Ishikawa (cell line): ENCODE data around the gene SLC27A2.

Experiments used
- CEBPB ChIP-seq: IDR thresholded peaks from 2 replicates; pipeline ENCODE4 v1.6.1; 2012
- CREB1 ChIP-seq: IDR thresholded peaks from 2 replicates; pipeline ENCODE4 v1.6.1; 2012; ENCODE audit warnings: low read depth
- EGR1 ChIP-seq: IDR thresholded peaks from 2 replicates; pipeline ENCODE4 v1.6.1; 2012
- EP300 ChIP-seq: IDR thresholded peaks from 2 replicates; pipeline ENCODE4 v1.6.1; 2012; ENCODE audit warnings: borderline replicate concordance
- FOXM1 ChIP-seq: IDR thresholded peaks from 2 replicates; pipeline ENCODE4 v1.6.1; 2012; ENCODE audit warnings: low read depth, borderline replicate concordance
- MAX ChIP-seq: IDR thresholded peaks from 2 replicates; pipeline ENCODE4 v1.6.1; 2012
- NFIC ChIP-seq: IDR thresholded peaks from 2 replicates; pipeline ENCODE4 v1.6.1; 2012
- RAD21 ChIP-seq: IDR thresholded peaks from 2 replicates; pipeline ENCODE4 v1.6.1; 2012; ENCODE audit warnings: low read depth
- REST ChIP-seq: IDR thresholded peaks from 2 replicates; pipeline ENCODE4 v1.6.1; 2012; ENCODE audit warnings: low read depth, mild to moderate bottlenecking
- TAF1 ChIP-seq: IDR thresholded peaks from 2 replicates; pipeline ENCODE4 v1.6.1; 2012; ENCODE audit warnings: low read depth, mild to moderate bottlenecking
- TCF12 ChIP-seq: IDR thresholded peaks from 2 replicates; pipeline ENCODE4 v1.6.1; 2012; ENCODE audit warnings: low read depth
- TEAD4 ChIP-seq: IDR thresholded peaks from 2 replicates; pipeline ENCODE4 v1.6.1; 2012
- USF1 ChIP-seq: IDR thresholded peaks from 2 replicates; pipeline ENCODE4 v1.6.1; 2012
- YY1 ChIP-seq: IDR thresholded peaks from 2 replicates; pipeline ENCODE4 v1.6.1; 2012; ENCODE audit warnings: low read depth
- ZBTB7A ChIP-seq: IDR thresholded peaks from 2 replicates; pipeline ENCODE4 v1.6.1; 2012; ENCODE audit warnings: low read depth

Gene SLC27A2

GRCh38 chr15:50183112-50183794 is 1.3 kb downstream of the SLC27A2 start:
- no peak for TF ChIP-seq EGR1
- TF ChIP-seq MAX: no peak
- TF ChIP-seq TCF12: no peak
- no peak for TF ChIP-seq RAD21
- no peak for TF ChIP-seq YY1
- no peak for TF ChIP-seq CEBPB
- TF ChIP-seq EP300: no peak
- TF ChIP-seq FOXM1: no peak
- TF ChIP-seq ZBTB7A: no peak
- no peak for TF ChIP-seq NFIC
- no peak for TF ChIP-seq TAF1
- TF ChIP-seq TEAD4: no peak
- no peak for TF ChIP-seq REST
- TF ChIP-seq CREB1: no peak

- TF ChIP-seq ZBTB7A: no peak
- TF ChIP-seq USF1: no peak
- no peak for TF ChIP-seq CEBPB
- no peak for TF ChIP-seq TEAD4
- TF ChIP-seq REST: no peak
- TF ChIP-seq CREB1: no peak
- TF ChIP-seq TCF12: no peak
- TF ChIP-seq RAD21: no peak
- no peak for TF ChIP-seq TAF1
- no peak for TF ChIP-seq NFIC
- TF ChIP-seq YY1: no peak
- TF ChIP-seq EGR1: no peak
- TF ChIP-seq MAX: no peak
- TF ChIP-seq EP300: no peak
- TF ChIP-seq FOXM1: no peak
Measured at GRCh38 chr15:50184863-50185504, 3.0 kb downstream of the SLC27A2 start.

GRCh38 chr15:50186090-50186489 is 4.1 kb downstream of the SLC27A2 start:
- TF ChIP-seq MAX (no peak), YY1 (no peak), CEBPB (no peak), USF1 (no peak), NFIC (no peak), TCF12 (no peak), CREB1 (no peak), RAD21 (no peak), TEAD4 (no peak), EP300 (no peak), EGR1 (no peak), REST (no peak), TAF1 (no peak), FOXM1 (no peak), ZBTB7A (no peak)
